Stomach smooth muscle (tissue), 2 donors: ENCODE data around the gene ARHGEF4.

Experiments
- H3K27ac ChIP-seq: one replicate; pipeline ENCODE4 v1.7.0; 2013; ENCODE audit warnings: mild to moderate bottlenecking, low read length, inconsistent platforms
- H3K27me3 ChIP-seq, 2 donors: one replicate each; pipeline ENCODE4 v1.7.0; 2013; ENCODE audit warnings: low read length in 2 of 2; ENCODE audit not compliant: insufficient read depth in 2 of 2, control insufficient read depth in 1 of 2
- H3K36me3 ChIP-seq, 2 donors: one replicate each; pipeline ENCODE4 v1.7.0; 2013; ENCODE audit warnings: low read length in 2 of 2; ENCODE audit not compliant: control insufficient read depth in 2 of 2, insufficient read depth in 2 of 2
- H3K4me1 ChIP-seq: one replicate; pipeline ENCODE4 v1.7.0; 2013; ENCODE audit warnings: low read length; ENCODE audit not compliant: control insufficient read depth, insufficient read depth
- H3K4me3 ChIP-seq, 2 donors: one replicate each; pipeline ENCODE4 v1.7.0; 2013; ENCODE audit warnings: low read length in 2 of 2
- H3K9ac ChIP-seq, 2 donors: one replicate each; pipeline ENCODE4 v1.7.0; 2013; ENCODE audit warnings: low read length in 2 of 2, mild to moderate bottlenecking in 1 of 2
- H3K9me3 ChIP-seq, 2 donors: one replicate each; pipeline ENCODE4 v1.7.0; 2013; ENCODE audit warnings: low read length in 2 of 2; ENCODE audit not compliant: control insufficient read depth in 2 of 2
- donor health status: healthy.
- donor health status: Pancreatic carcinoma.

Gene ARHGEF4

GRCh38 chr2:130836501-130837174, at the start of gene ARHGEF4:
Gene ARHGEF4 (plus strand): TSS chr2:130836914. CDS start chr2:130836954, 40 bp downstream.
- H3K9ac ChIP-seq: no peak within 1 kb of the TSS
- no peak within 1 kb of the TSS for H3K27ac ChIP-seq
- H3K27me3 ChIP-seq: peaks cover 27 to 29% of the 10 kb centered on the region in 2 donors
- H3K36me3 ChIP-seq: no peaks in the 10 kb centered on the region
- H3K4me1 ChIP-seq: peaks cover 5% of the 10 kb centered on the region
- no peak within 1 kb of the TSS for H3K4me3 ChIP-seq
- no peaks in the 10 kb centered on the region for H3K9me3 ChIP-seq

GRCh38 chr2:130787841-130788240, 48.9 kb upstream of the ARHGEF4 start:
- no peaks in the 10 kb centered on the region for H3K9me3 ChIP-seq
- peaks cover 0 to 2% of the 10 kb centered on the region in 2 donors for H3K27me3 ChIP-seq
- H3K36me3 ChIP-seq: no peaks in the 10 kb centered on the region
- no peak overlapping the region for H3K9ac ChIP-seq
- H3K27ac ChIP-seq: no peak overlapping the region
- H3K4me1 ChIP-seq: no peaks in the 10 kb centered on the region
- no peak overlapping the region for H3K4me3 ChIP-seq

GRCh38 chr2:130790312-130790711, 46.4 kb upstream of the ARHGEF4 start:
- no peaks in the 10 kb centered on the region for H3K4me1 ChIP-seq
- H3K9ac ChIP-seq: no peak overlapping the region
- H3K9me3 ChIP-seq: no peaks in the 10 kb centered on the region
- H3K4me3 ChIP-seq: no peak overlapping the region
- H3K27ac ChIP-seq: no peak overlapping the region
- H3K36me3 ChIP-seq: no peaks in the 10 kb centered on the region
- H3K27me3 ChIP-seq: peaks cover 0 to 2% of the 10 kb centered on the region in 2 donors

GRCh38 chr2:130790804-130791616, 45.7 kb upstream of the ARHGEF4 start:
- H3K9ac ChIP-seq: no peak overlapping the region
- no peak overlapping the region for H3K27ac ChIP-seq

GRCh38 chr2:130791617-130791939, 45.1 kb upstream of the ARHGEF4 start:
- Histone ChIP-seq H3K9me3 (no peaks in the 10 kb centered on the region), H3K4me1 (no peaks in the 10 kb centered on the region), H3K27ac (no peak overlapping the region), H3K9ac (no peak overlapping the region), H3K36me3 (no peaks in the 10 kb centered on the region), H3K27me3 (peaks cover 0 to 2% of the 10 kb centered on the region in 2 donors), H3K4me3 (no peak overlapping the region)

More at GRCh38 chr2:130790804-130791616, 45.7 kb upstream of the ARHGEF4 start:
- H3K4me1 ChIP-seq: no peaks in the 10 kb centered on the region
- no peaks in the 10 kb centered on the region for H3K36me3 ChIP-seq
- H3K9me3 ChIP-seq: no peaks in the 10 kb centered on the region
- peaks cover 0 to 2% of the 10 kb centered on the region in 2 donors for H3K27me3 ChIP-seq
- no peak overlapping the region for H3K4me3 ChIP-seq

- no peak overlapping the region for H3K4me3 ChIP-seq
- no peak overlapping the region for H3K9ac ChIP-seq
These were observed 41.3 kb upstream of the ARHGEF4 start for GRCh38 chr2:130795431-130795830.

GRCh38 chr2:130796290-130796689, 40.4 kb upstream of the ARHGEF4 start:
- Histone ChIP-seq H3K27ac (no peak overlapping the region), H3K9me3 (no peaks in the 10 kb centered on the region), H3K4me1 (peaks cover 20% of the 10 kb centered on the region), H3K27me3 (no peaks in the 10 kb centered on the region), H3K36me3 (no peaks in the 10 kb centered on the region), H3K4me3 (no peak overlapping the region), H3K9ac (no peak overlapping the region)

More at GRCh38 chr2:130795431-130795830, 41.3 kb upstream of the ARHGEF4 start:
- Histone ChIP-seq H3K36me3 (no peaks in the 10 kb centered on the region), H3K9me3 (no peaks in the 10 kb centered on the region), H3K27ac (no peak overlapping the region), H3K27me3 (no peaks in the 10 kb centered on the region), H3K4me1 (peaks cover 20% of the 10 kb centered on the region)

GRCh38 chr2:130797493-130798435, 39.0 kb upstream of the ARHGEF4 start:
- no peaks in the 10 kb centered on the region for H3K36me3 ChIP-seq
- peak overlapping the region; percentile 84 to 86 for H3K4me3 ChIP-seq
- H3K9ac ChIP-seq: peak overlapping the region; percentile 88 to 89
- H3K27me3 ChIP-seq: no peaks in the 10 kb centered on the region
- peak overlapping the region; percentile 87 for H3K27ac ChIP-seq
- H3K4me1 ChIP-seq: peaks cover 20% of the 10 kb centered on the region
- no peaks in the 10 kb centered on the region for H3K9me3 ChIP-seq

GRCh38 chr2:130798472-130799218, 38.1 kb upstream of the ARHGEF4 start:
- Histone ChIP-seq H3K27ac (peak overlapping the region; percentile 87), H3K27me3 (no peaks in the 10 kb centered on the region), H3K36me3 (no peaks in the 10 kb centered on the region), H3K4me3 (peak overlapping the region; percentile 84 to 86), H3K9me3 (no peaks in the 10 kb centered on the region), H3K9ac (peak overlapping the region; percentile 88 to 89), H3K4me1 (peaks cover 20% of the 10 kb centered on the region)

GRCh38 chr2:130799295-130799694, 37.4 kb upstream of the ARHGEF4 start:
- no peaks in the 10 kb centered on the region for H3K9me3 ChIP-seq
- no peak overlapping the region for H3K27ac ChIP-seq
- H3K9ac ChIP-seq: no peak overlapping the region
- H3K36me3 ChIP-seq: no peaks in the 10 kb centered on the region
- H3K27me3 ChIP-seq: no peaks in the 10 kb centered on the region
- H3K4me3 ChIP-seq: no peak overlapping the region
- H3K4me1 ChIP-seq: peaks cover 20% of the 10 kb centered on the region
